IMR-90 (cell line): Measurements from ENCODE around the gene COL15A1. TPM values are rescaled to one million over a fixed set of nuclear protein-coding genes. Genes with fewer than 3 reads are reported as not detected.

Experiments used
- ATAC-seq: fragments of 200-7000 bp; cut with Tn5 transposase; 2 replicates; pipeline ENCODE4 v1.9.1; 2020; ENCODE audit warnings: low read depth, mild to moderate bottlenecking, moderate library complexity
- BruUV-seq: library from RNA; stranded (reverse); fragments of 400-500 nt; replicated peaks from 2 replicates; lab custom pipeline; 2021; lab: Mats Ljungman, UMichigan
- CTCF ChIA-PET: fragments of 300-600 bp; formaldehyde crosslinking; extraction: SDS; loops from one replicate; lab custom pipeline; 2021; ENCODE audit warnings: antibody characterized with exemption; lab: Yijun Ruan, JAX
- POLR2A ChIA-PET: fragments of 300-600 bp; sonication (Branson Sonifier 250); formaldehyde crosslinking; loops from one replicate; lab custom pipeline; 2022; ENCODE audit warnings: antibody characterized with exemption; ENCODE audit not compliant: unreplicated experiment; lab: Charles Lee
- DNase-seq: peaks from one replicate; pipeline ENCODE4 v3.0.0; 2013
- H2AFZ ChIP-seq: replicated peaks from 2 replicates; pipeline ENCODE3; 2013; ENCODE audit warnings: low read length, mild to moderate bottlenecking; ENCODE audit not compliant: poor library complexity
- H2AK5ac ChIP-seq: 2 replicates; pipeline ENCODE4 v1.6.1; 2013; ENCODE audit warnings: low read depth, low read length, inconsistent platforms
- H2AK9ac ChIP-seq: replicated peaks from 2 replicates; pipeline ENCODE3; 2013; ENCODE audit warnings: mild to moderate bottlenecking, low read depth, low read length, moderate library complexity; ENCODE audit not compliant: poor library complexity
- H2BK120ac ChIP-seq: 2 replicates; pipeline ENCODE4 v1.6.1; 2013; ENCODE audit warnings: low read depth, low read length, inconsistent platforms
- H2BK15ac ChIP-seq: 3 replicates; pipeline ENCODE4 v1.6.1; 2013; ENCODE audit warnings: low read depth, low read length, inconsistent platforms
- H2BK20ac ChIP-seq: 2 replicates; pipeline ENCODE4 v1.6.1; 2013; ENCODE audit warnings: low read depth, mild to moderate bottlenecking, inconsistent platforms, low read length, moderate library complexity
- H2BK5ac ChIP-seq: 2 replicates; pipeline ENCODE4 v1.6.1; 2013; ENCODE audit warnings: mild to moderate bottlenecking, low read depth, low read length, inconsistent platforms; ENCODE audit not compliant: poor library complexity, severe bottlenecking
- H3K14ac ChIP-seq: replicated peaks from 2 replicates; pipeline ENCODE4 v1.6.1; 2013; ENCODE audit warnings: low read depth, low read length, inconsistent platforms
- H3K18ac ChIP-seq: 2 replicates; pipeline ENCODE4 v1.6.1; 2013; ENCODE audit warnings: low read depth, low read length, control low read depth
- H3K23ac ChIP-seq: 2 replicates; pipeline ENCODE4 v1.6.1; 2013; ENCODE audit warnings: low read depth, low read length, inconsistent platforms
- H3K27ac ChIP-seq: 2 replicates; pipeline ENCODE4 v1.5.1; 2013; ENCODE audit warnings: mild to moderate bottlenecking, control low read depth, low read length; ENCODE audit not compliant: insufficient read depth
- H3K27me3 ChIP-seq: 2 replicates; pipeline ENCODE4 v1.6.1; 2013; ENCODE audit warnings: low read length; ENCODE audit not compliant: control insufficient read depth, insufficient read depth
- H3K36me3 ChIP-seq: 2 replicates; pipeline ENCODE4 v1.6.1; 2013; ENCODE audit warnings: low read length, mixed read lengths; ENCODE audit not compliant: control insufficient read depth, insufficient read depth
- H3K4ac ChIP-seq: 2 replicates; pipeline ENCODE4 v1.6.1; 2013; ENCODE audit warnings: low read depth, low read length, inconsistent platforms
- H3K4me1 ChIP-seq: 2 replicates; pipeline ENCODE4 v1.6.1; 2013; ENCODE audit warnings: low read length, mixed read lengths; ENCODE audit not compliant: control insufficient read depth, insufficient read depth
- H3K4me2 ChIP-seq: 2 replicates; pipeline ENCODE4 v1.6.1; 2013; ENCODE audit warnings: low read depth, mild to moderate bottlenecking, control low read depth, low read length, moderate library complexity
- H3K4me3 ChIP-seq: 2 replicates; pipeline ENCODE4 v1.5.1; 2013; ENCODE audit warnings: low read depth, mild to moderate bottlenecking, control low read depth, low read length, moderate library complexity; ENCODE audit not compliant: insufficient read depth
- H3K56ac ChIP-seq: 2 replicates; pipeline ENCODE4 v1.6.1; 2013; ENCODE audit warnings: low read length, inconsistent platforms; ENCODE audit not compliant: insufficient read depth; ENCODE audit errors: extremely low read depth
- H3K79me1 ChIP-seq, 2 experiments: 2 replicates each; pipeline ENCODE4 v1.6.1; 2013; ENCODE audit warnings: low read length in 2 of 2, inconsistent platforms in 1 of 2, low read depth in 1 of 2
- H3K9ac ChIP-seq: 2 replicates; pipeline ENCODE4 v1.6.1; 2013; ENCODE audit warnings: low read depth, low read length, control low read depth
- H3K9me1 ChIP-seq: 2 replicates; pipeline ENCODE4 v1.6.1; 2013; ENCODE audit warnings: low read length, inconsistent platforms; ENCODE audit not compliant: insufficient read depth
- H3K9me3 ChIP-seq: 2 replicates; pipeline ENCODE4 v1.6.1; 2013; ENCODE audit warnings: low read length; ENCODE audit not compliant: control insufficient read depth, insufficient read depth
- H4K20me1 ChIP-seq: 2 replicates; pipeline ENCODE4 v1.6.1; 2013; ENCODE audit warnings: low read length, inconsistent platforms; ENCODE audit not compliant: insufficient read depth
- H4K5ac ChIP-seq: 2 replicates; pipeline ENCODE4 v1.6.1; 2013; ENCODE audit warnings: mild to moderate bottlenecking, low read depth, low read length, control low read depth
- H4K8ac ChIP-seq, 2 experiments: 2 replicates each; pipeline ENCODE4 v1.6.1; 2013; ENCODE audit warnings: low read depth in 2 of 2, low read length in 2 of 2, control low read depth in 1 of 2, inconsistent platforms in 1 of 2
- H4K91ac ChIP-seq: 2 replicates; pipeline ENCODE4 v1.6.1; 2013; ENCODE audit warnings: low read depth, low read length, inconsistent platforms; ENCODE audit not compliant: insufficient read depth
- POLR2A ChIP-seq: IDR thresholded peaks from 2 replicates; pipeline ENCODE4 v1.6.1; 2012; ENCODE audit warnings: mild to moderate bottlenecking, low read depth, low read length
- WGBS, 2 experiments: methylation state at CpG; one replicate each; pipeline versions ENCODE4 v1.1.5 to v1.1.7; 2013; ENCODE audit warnings: missing lambda C conversion rate in 2 of 2; ENCODE audit not compliant: insufficient read length in 1 of 2; ENCODE audit errors: extremely low coverage in 2 of 2; 5-methylcytosine and 5-hydroxymethylcytosine counted together
- dilution Hi-C: fragments of 300-500 bp; cut with HindIII; formaldehyde crosslinking; loops from one replicate; pipeline ENCODE4 v1.14.3; 2018; ENCODE audit warnings: low sequenced_read_pairs; ENCODE audit not compliant: unreplicated experiment
- in situ Hi-C: fragments of 300-500 bp; cut with MboI; formaldehyde crosslinking; loops from 3 replicates; pipeline ENCODE4 v1.14.3; 2019; ENCODE audit warnings: low sequenced_read_pairs, inconsistent platforms, mixed read lengths
- intact Hi-C: fragments of 100-400 bp; cut with micrococcal nuclease; formaldehyde crosslinking; loops from 2 replicates; pipeline ENCODE4 v1.10.0; 2022
- polyA plus RNA-seq, 3 experiments: library from polyadenylated mRNA; depleted of rRNA; stranded (reverse); fragments of >200 nt; gene quantifications; 2 replicates each; pipeline ENCODE4 v1.2.3, GENCODE V29; 2012; ENCODE audit warnings: low replicate concordance in 1 of 3
- total RNA-seq: library from RNA; depleted of rRNA; stranded (reverse); fragments of >200 nt; gene quantifications from 2 replicates; pipeline ENCODE4 v1.2.3, GENCODE V29; 2012

The COL15A1 gene
- total and polyA plus RNA-seq, 2 of the 4 experiments (the other 2 are of a cell fraction): 2.2 to 3.7 TPM

GRCh38 chr9:99003308-99003707 lies 59.6 kb downstream of the COL15A1 start:
- H3K4ac ChIP-seq: no peak overlapping the region
- TF ChIP-seq POLR2A: no peak
- peaks cover 47% of the 10 kb centered on the region; the same call in 1 of the 2 replicates for H3K36me3 ChIP-seq
- no peaks in the 10 kb centered on the region for H3K9me3 ChIP-seq
- no peak overlapping the region for H3K4me2 ChIP-seq
- ATAC-seq: no peak
- H2BK15ac ChIP-seq: no peak overlapping the region
- H3K4me3 ChIP-seq: no peak overlapping the region
- WGBS, 2 experiments: 100% methylated on average over 2 of the region's 5 CpGs; no CpG with 5 or more reads in 1 of the 2 experiments
- no TSS peak for BruUV-seq
- H3K56ac ChIP-seq: no peak overlapping the region
- no peak overlapping the region for H4K5ac ChIP-seq
- ChIA-PET CTCF (interaction anchor here (1.0 kb wide), 1 partner anchor 137 kb away, joined by 5 read pairs; no protein-coding TSS in a partner anchor), POLR2A (no interaction called here)
- peaks cover 14% of the 10 kb centered on the region for H3K4me1 ChIP-seq
- H2AK5ac ChIP-seq: peak overlapping the region; percentile 30
- no peak overlapping the region for H3K9ac ChIP-seq
- in situ Hi-C loops (no loop called here), intact Hi-C loops (no loop called here), dilution Hi-C loops (no loop called here)
- H3K18ac ChIP-seq: no peak overlapping the region; the same call in 1 of the 2 replicates
- no peak overlapping the region for H3K14ac ChIP-seq
- H3K23ac ChIP-seq: no peak overlapping the region
- peak overlapping the region; percentile 21; the same call in 1 of the 2 replicates for H4K91ac ChIP-seq
- H2AFZ ChIP-seq: no peak overlapping the region
- no peak overlapping the region for H2BK120ac ChIP-seq
- H3K9me1 ChIP-seq: peaks cover 4% of the 10 kb centered on the region
- H3K27me3 ChIP-seq: no peaks in the 10 kb centered on the region
- peaks cover 0 to 3% of the 10 kb centered on the region in 2 experiments; a peak in 1 of 4 replicates for H3K79me1 ChIP-seq
- no peak overlapping the region for H2BK20ac ChIP-seq
- no peak for DNase-seq
- no peaks in the 10 kb centered on the region; the same call in 1 of the 2 replicates for H4K20me1 ChIP-seq
- H2BK5ac ChIP-seq: no peak overlapping the region
- H4K8ac ChIP-seq: peak overlapping the region in 1 of 2 experiments; percentile 18; a peak in 1 of 4 replicates
- H3K27ac ChIP-seq: no peak overlapping the region
- H2AK9ac ChIP-seq: no peak overlapping the region
